Measurements from ENCODE around the gene OR2B6.

OR2B6 gene

DNA sequence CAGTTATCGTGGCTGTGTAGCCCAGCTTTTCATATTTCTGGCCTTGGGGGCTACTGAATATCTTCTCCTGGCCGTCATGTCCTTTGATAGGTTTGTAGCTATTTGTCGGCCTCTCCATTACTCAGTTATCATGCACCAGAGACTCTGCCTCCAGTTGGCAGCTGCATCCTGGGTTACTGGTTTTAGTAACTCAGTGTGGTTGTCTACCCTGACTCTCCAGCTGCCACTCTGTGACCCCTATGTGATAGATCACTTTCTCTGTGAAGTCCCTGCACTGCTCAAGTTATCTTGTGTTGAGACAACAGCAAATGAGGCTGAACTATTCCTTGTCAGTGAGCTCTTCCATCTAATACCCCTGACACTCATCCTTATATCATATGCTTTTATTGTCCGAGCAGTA lies 475 bp downstream of the OR2B6 start:
- no peak overlapping the region for H3K4me2 ChIP-seq (ENCODE audit: low read length)
- TF ChIP-seq, protein P1, sequence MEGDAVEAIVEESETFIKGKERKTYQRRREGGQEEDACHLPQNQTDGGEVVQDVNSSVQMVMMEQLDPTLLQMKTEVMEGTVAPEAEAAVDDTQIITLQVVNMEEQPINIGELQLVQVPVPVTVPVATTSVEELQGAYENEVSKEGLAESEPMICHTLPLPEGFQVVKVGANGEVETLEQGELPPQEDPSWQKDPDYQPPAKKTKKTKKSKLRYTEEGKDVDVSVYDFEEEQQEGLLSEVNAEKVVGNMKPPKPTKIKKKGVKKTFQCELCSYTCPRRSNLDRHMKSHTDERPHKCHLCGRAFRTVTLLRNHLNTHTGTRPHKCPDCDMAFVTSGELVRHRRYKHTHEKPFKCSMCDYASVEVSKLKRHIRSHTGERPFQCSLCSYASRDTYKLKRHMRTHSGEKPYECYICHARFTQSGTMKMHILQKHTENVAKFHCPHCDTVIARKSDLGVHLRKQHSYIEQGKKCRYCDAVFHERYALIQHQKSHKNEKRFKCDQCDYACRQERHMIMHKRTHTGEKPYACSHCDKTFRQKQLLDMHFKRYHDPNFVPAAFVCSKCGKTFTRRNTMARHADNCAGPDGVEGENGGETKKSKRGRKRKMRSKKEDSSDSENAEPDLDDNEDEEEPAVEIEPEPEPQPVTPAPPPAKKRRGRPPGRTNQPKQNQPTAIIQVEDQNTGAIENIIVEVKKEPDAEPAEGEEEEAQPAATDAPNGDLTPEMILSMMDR (IDR thresholded peaks at IDR 0.05): no peak
- H3K27me3 ChIP-seq (ENCODE audit: control insufficient read depth, insufficient read depth, low read length): no peaks in the 10 kb centered on the region
- no peak overlapping the region for H3K9ac ChIP-seq
- no peaks in the 10 kb centered on the region for H3K79me2 ChIP-seq
- no peak overlapping the region for H3K27ac ChIP-seq
- no peaks in the 10 kb centered on the region for H3K9me3 ChIP-seq (ENCODE audit: control insufficient read depth, low read length)
- no peaks in the 10 kb centered on the region for H3K4me1 ChIP-seq
- H3K36me3 ChIP-seq (ENCODE audit: control insufficient read depth, insufficient read depth, low read length): no peaks in the 10 kb centered on the region
- H2AFZ ChIP-seq: no peak overlapping the region
- no peak overlapping the region for H3K4me3 ChIP-seq (ENCODE audit: low read depth, low read length)

DNA sequence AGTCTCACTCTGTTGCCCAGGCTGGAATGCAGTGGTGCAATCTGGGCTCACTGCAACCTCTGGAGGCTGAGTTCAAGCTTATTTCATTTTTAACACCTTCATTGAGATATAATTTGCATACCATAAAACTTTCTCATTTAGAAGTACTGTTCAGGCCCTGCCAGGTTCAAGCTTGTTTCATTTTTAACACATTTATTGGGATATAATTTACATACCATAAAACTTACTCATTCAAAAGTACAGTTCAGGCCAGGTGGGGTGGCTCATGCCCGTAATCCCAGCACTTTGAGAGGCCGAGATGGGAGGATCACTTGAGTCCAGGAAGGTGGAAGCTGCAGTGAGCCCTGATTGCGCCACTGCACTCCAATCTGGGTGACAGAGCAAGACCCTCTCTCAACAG lies 5.5 kb downstream of the OR2B6 start:
- H3K9me3 ChIP-seq (ENCODE audit: control insufficient read depth, low read length): no peaks in the 10 kb centered on the region
- H3K4me2 ChIP-seq (ENCODE audit: low read length): no peak overlapping the region
- no peaks in the 10 kb centered on the region for H3K36me3 ChIP-seq (ENCODE audit: control insufficient read depth, insufficient read depth, low read length)
- no peak overlapping the region for H3K4me3 ChIP-seq (ENCODE audit: low read depth, low read length)
- H3K27me3 ChIP-seq (ENCODE audit: control insufficient read depth, insufficient read depth, low read length): no peaks in the 10 kb centered on the region
- no peak overlapping the region for H2AFZ ChIP-seq
- no peaks in the 10 kb centered on the region for H3K4me1 ChIP-seq
- H3K27ac ChIP-seq: no peak overlapping the region
- no peaks in the 10 kb centered on the region for H3K79me2 ChIP-seq
- H3K9ac ChIP-seq: no peak overlapping the region
- TF ChIP-seq, protein P1 (IDR thresholded peaks at IDR 0.05): no peak

DNA sequence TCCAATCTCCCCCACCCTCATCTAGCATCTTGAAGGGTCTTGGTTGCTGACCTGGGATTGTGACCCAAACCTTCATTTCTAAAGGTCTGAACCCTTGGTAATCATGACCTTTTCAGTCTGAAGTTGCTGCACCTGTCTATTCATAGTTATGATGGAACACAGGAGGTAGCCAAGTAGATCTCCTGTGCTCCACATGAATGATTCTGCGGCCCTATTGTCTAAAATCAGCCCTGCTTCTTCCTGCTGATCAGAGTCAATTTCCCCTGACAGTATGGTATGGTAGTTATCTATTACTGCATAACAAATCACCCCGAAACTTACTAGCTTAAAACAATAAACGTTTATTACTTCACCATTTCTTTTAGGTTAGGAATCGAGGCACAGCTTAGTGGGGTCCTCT lies 9.0 kb downstream of the OR2B6 start:
- TF ChIP-seq, protein P1 (IDR thresholded peaks at IDR 0.05): no peak
- Histone ChIP-seq H2AFZ (no peak overlapping the region), H3K4me2 (ENCODE audit: low read length) (no peak overlapping the region), H3K9me3 (ENCODE audit: control insufficient read depth, low read length) (no peaks in the 10 kb centered on the region), H3K36me3 (ENCODE audit: control insufficient read depth, insufficient read depth, low read length) (no peaks in the 10 kb centered on the region), H3K4me1 (no peaks in the 10 kb centered on the region), H3K27ac (no peak overlapping the region), H3K4me3 (ENCODE audit: low read depth, low read length) (no peak overlapping the region), H3K79me2 (no peaks in the 10 kb centered on the region), H3K9ac (no peak overlapping the region), H3K27me3 (ENCODE audit: control insufficient read depth, insufficient read depth, low read length) (no peaks in the 10 kb centered on the region)

DNA sequence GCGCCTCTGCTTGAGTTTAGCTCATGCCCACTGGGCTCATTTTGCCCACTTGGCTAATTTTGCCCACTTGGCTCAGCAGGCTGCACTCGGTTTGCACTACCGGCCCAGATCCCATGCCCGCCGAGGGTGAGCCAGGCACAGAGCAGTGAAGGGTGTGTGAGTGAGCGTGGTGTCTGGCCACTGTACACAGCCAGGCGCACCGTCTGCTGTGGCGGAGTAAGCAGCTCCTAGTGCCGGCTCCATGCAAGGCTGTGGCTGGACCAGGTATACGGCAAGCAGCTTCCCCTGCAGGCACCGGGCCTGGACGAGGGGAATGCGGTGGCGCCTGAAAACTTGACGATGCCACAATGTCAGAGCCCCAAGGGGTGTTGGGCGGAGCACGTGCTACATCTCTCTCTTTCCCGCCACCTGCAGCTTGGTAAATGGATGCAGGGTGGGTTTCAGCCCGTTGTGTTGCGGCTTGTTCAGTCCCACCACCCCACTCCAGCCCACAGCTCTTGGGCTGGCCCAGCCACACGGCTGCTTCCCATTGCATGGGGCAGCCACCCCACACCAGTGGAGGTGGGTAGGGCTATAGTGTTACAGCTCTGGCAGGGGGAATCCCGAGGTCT lies 9.9 kb downstream of the OR2B6 start:
- H3K27ac ChIP-seq: no peak overlapping the region
- no peak overlapping the region for H3K9ac ChIP-seq
- no peaks in the 10 kb centered on the region for H3K4me1 ChIP-seq
- no peak overlapping the region for H3K4me3 ChIP-seq (ENCODE audit: low read depth, low read length)
- H3K9me3 ChIP-seq (ENCODE audit: control insufficient read depth, low read length): no peaks in the 10 kb centered on the region
- TF ChIP-seq, protein P1 (IDR thresholded peaks at IDR 0.05): no peak
- no peaks in the 10 kb centered on the region for H3K36me3 ChIP-seq (ENCODE audit: control insufficient read depth, insufficient read depth, low read length)
- H3K27me3 ChIP-seq (ENCODE audit: control insufficient read depth, insufficient read depth, low read length): no peaks in the 10 kb centered on the region
- H2AFZ ChIP-seq: no peak overlapping the region
- H3K4me2 ChIP-seq (ENCODE audit: low read length): no peak overlapping the region
- no peaks in the 10 kb centered on the region for H3K79me2 ChIP-seq

DNA sequence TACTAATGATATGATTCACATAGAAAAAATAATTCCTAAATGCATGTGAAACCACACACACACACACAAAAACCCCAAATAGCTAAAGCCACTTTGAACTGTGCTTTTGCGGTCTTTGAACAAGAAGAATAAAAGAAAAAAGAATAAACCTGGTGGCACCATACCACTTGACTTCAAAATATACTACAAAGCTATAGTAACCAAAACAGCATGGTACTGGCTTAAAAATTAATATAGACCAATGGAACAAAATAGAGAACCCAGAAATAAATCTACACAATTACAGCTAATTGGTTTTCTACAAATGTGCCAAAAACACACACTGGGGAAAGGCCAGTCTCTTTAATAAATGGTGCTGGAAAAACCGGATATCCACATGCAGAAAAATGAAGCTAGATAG lies 13.4 kb downstream of the OR2B6 start:
- no peaks in the 10 kb centered on the region for H3K27me3 ChIP-seq (ENCODE audit: control insufficient read depth, insufficient read depth, low read length)
- TF ChIP-seq, protein P1 (IDR thresholded peaks at IDR 0.05): no peak

More for the DNA sequence above, 13.4 kb downstream of the OR2B6 start:
- Histone ChIP-seq H3K4me1 (no peaks in the 10 kb centered on the region), H3K27ac (no peak overlapping the region), H2AFZ (no peak overlapping the region), H3K9me3 (ENCODE audit: control insufficient read depth, low read length) (no peaks in the 10 kb centered on the region), H3K36me3 (ENCODE audit: control insufficient read depth, insufficient read depth, low read length) (no peaks in the 10 kb centered on the region), H3K4me2 (ENCODE audit: low read length) (no peak overlapping the region), H3K79me2 (no peaks in the 10 kb centered on the region), H3K4me3 (ENCODE audit: low read depth, low read length) (no peak overlapping the region), H3K9ac (no peak overlapping the region)
